Stimulated activated CD4-positive, alpha-beta T cell treated with anti-CD3 and anti-CD28 coated beads, Interleukin-4, amount 100 ng/mL, for 4 hours (primary cell): ENCODE results near the gene SNX13.
"Not testable (repeated sequence)": the region's sequence is repeated elsewhere in the genome, so short reads cannot be mapped to it uniquely, and the experiment has no call there.

Experiments used
- DNase-seq, 2 experiments: peaks; one replicate each; pipeline ENCODE4 v3.0.0-alpha.2; 2020

The SNX13 gene

GRCh38 chr7:17844022-17844421 lies 96.3 kb downstream of the SNX13 start:
- no peak for DNase-seq

GRCh38 chr7:17843041-17843440 lies 97.3 kb downstream of the SNX13 start:
- no peak for DNase-seq

GRCh38 chr7:17832820-17833355 lies 107.4 kb downstream of the SNX13 start:
- DNase-seq = no peak

- DNase-seq = no peak
Measured at GRCh38 chr7:17832242-17832641, 108.1 kb downstream of the SNX13 start.

GRCh38 chr7:17830206-17830605 lies 110.1 kb downstream of the SNX13 start:
- no peak for DNase-seq

- DNase-seq = no peak
Measured at GRCh38 chr7:17829001-17829400, 111.3 kb downstream of the SNX13 start.

GRCh38 chr7:17822547-17823173 lies 117.6 kb downstream of the SNX13 start:
- no peak for DNase-seq

GRCh38 chr7:17816903-17817302 lies 123.4 kb downstream of the SNX13 start:
- DNase-seq = no peak

- DNase-seq = no peak
Measured at GRCh38 chr7:17815318-17815717, 125.0 kb downstream of the SNX13 start.

GRCh38 chr7:17814058-17814457 lies 126.2 kb downstream of the SNX13 start:
- no peak for DNase-seq

- DNase-seq = not testable (repeated sequence)
Measured at GRCh38 chr7:17809215-17809614, 131.1 kb downstream of the SNX13 start.

- DNase-seq = no peak
Measured at GRCh38 chr7:17807242-17807641, 133.1 kb downstream of the SNX13 start.

- no peak for DNase-seq
Measured at GRCh38 chr7:17806631-17807030, 133.7 kb downstream of the SNX13 start.

GRCh38 chr7:17802056-17802455 lies 138.2 kb downstream of the SNX13 start:
- no peak for DNase-seq

GRCh38 chr7:17792075-17792936 lies 148.0 kb downstream of the SNX13 start:
- DNase-seq = no peak

GRCh38 chr7:17787257-17787656 lies 153.0 kb downstream of the SNX13 start:
- DNase-seq = no peak

GRCh38 chr7:17786314-17786852 lies 153.9 kb downstream of the SNX13 start:
- no peak for DNase-seq

GRCh38 chr7:17782216-17782549 lies 158.1 kb downstream of the SNX13 start:
- no peak for DNase-seq

GRCh38 chr7:17781491-17782215 lies 158.6 kb downstream of the SNX13 start:
- no peak for DNase-seq

GRCh38 chr7:17779381-17779780 lies 160.9 kb downstream of the SNX13 start:
- no peak for DNase-seq

- no peak for DNase-seq
Measured at GRCh38 chr7:17774716-17775288, 165.5 kb downstream of the SNX13 start.

- DNase-seq = no peak
Measured at GRCh38 chr7:17774248-17774647, 166.0 kb downstream of the SNX13 start.

GRCh38 chr7:17773289-17773626 lies 167.0 kb downstream of the SNX13 start:
- DNase-seq = no peak
